HEK293 (cell line): Measurements from ENCODE around the gene VSIG10L.
A peak's percentile ranks its signal among the peaks of the same experiment; 100 is the strongest.

Source experiments
- CTCF ChIA-PET: fragments of 350-600 bp; formaldehyde crosslinking; extraction: SDS; loops from one replicate; lab custom pipeline; 2021; ENCODE audit warnings: antibody characterized with exemption; lab: Yijun Ruan, JAX
- POLR2A ChIA-PET: fragments of 300-600 bp; formaldehyde crosslinking; extraction: SDS; loops from one replicate; lab custom pipeline; 2020; ENCODE audit warnings: antibody characterized with exemption, inconsistent platforms; lab: Yijun Ruan, JAX
- H3K27ac ChIP-seq: fragments of 200-500 bp; sonication (Bioruptor generic); 2 replicates; pipeline ENCODE4 v1.5.1; 2014; ENCODE audit warnings: low read depth, low read length, control low read depth, inconsistent platforms; ENCODE audit errors: extremely low read depth
- H3K36me3 ChIP-seq, 2 experiments: fragments of 200-500 bp in 1 of 2; sonication (Bioruptor generic) in 1 of 2; 1 replicate in 1 of 2; 2 replicates in 1 of 2; pipeline ENCODE4 v1.5.1; 2014 to 2017; ENCODE audit warnings: inconsistent platforms in 2 of 2, low read length in 2 of 2; ENCODE audit not compliant: control insufficient read depth in 2 of 2, insufficient read depth in 1 of 2
- H3K4me1 ChIP-seq: fragments of 200-500 bp; sonication (Bioruptor generic); 2 replicates; pipeline ENCODE4 v1.5.1; 2014; ENCODE audit warnings: mild to moderate bottlenecking, low read length, inconsistent platforms; ENCODE audit not compliant: control insufficient read depth, insufficient read depth
- H3K4me3 ChIP-seq: 2 replicates; pipeline ENCODE4 v1.5.1; 2011; ENCODE audit warnings: low read depth, mild to moderate bottlenecking, control low read depth, low read length, moderate library complexity
- H3K9me3 ChIP-seq: fragments of 200-500 bp; sonication (Bioruptor generic); 2 replicates; pipeline ENCODE4 v1.5.1; 2014; ENCODE audit warnings: low read depth, low read length, inconsistent platforms; ENCODE audit not compliant: control insufficient read depth, insufficient read depth
- HOXA7 ChIP-seq: sonication (generic); formaldehyde crosslinking; IDR thresholded peaks from 2 replicates; pipeline ENCODE4 v1.8.1; 2022; ENCODE audit warnings: missing genetic modification reagents, borderline replicate concordance
- KLF16 ChIP-seq: fragments of 450-650 bp; formaldehyde crosslinking; IDR thresholded peaks from 2 replicates; pipeline ENCODE4 v1.5.1; 2017; ENCODE audit warnings: missing biosample characterization, missing genetic modification characterization
- KLF8 ChIP-seq: fragments of 450-650 bp; formaldehyde crosslinking; IDR thresholded peaks from 2 replicates; pipeline ENCODE4 v1.5.1; 2016; ENCODE audit warnings: missing biosample characterization, missing genetic modification characterization
- OVOL3 ChIP-seq: fragments of 450-650 bp; formaldehyde crosslinking; IDR thresholded peaks from 2 replicates; pipeline ENCODE4 v1.5.1; 2016; ENCODE audit warnings: missing biosample characterization, missing genetic modification characterization
- SCRT1 ChIP-seq: fragments of 450-650 bp; formaldehyde crosslinking; IDR thresholded peaks from 2 replicates; pipeline ENCODE4 v1.5.1; 2016; ENCODE audit warnings: missing biosample characterization, missing genetic modification characterization, borderline replicate concordance
- SP2 ChIP-seq: fragments of 450-650 bp; formaldehyde crosslinking; IDR thresholded peaks from 2 replicates; pipeline ENCODE4 v1.5.1; 2016; ENCODE audit warnings: missing biosample characterization, missing genetic modification characterization
- ZBTB20 ChIP-seq: fragments of 450-650 bp; formaldehyde crosslinking; IDR thresholded peaks from 2 replicates; pipeline ENCODE4 v1.5.1; 2016; ENCODE audit warnings: missing biosample characterization, missing genetic modification characterization
- ZNF202 ChIP-seq: fragments of 450-650 bp; formaldehyde crosslinking; IDR thresholded peaks from 2 replicates; pipeline ENCODE4 v1.5.1; 2016; ENCODE audit warnings: missing biosample characterization, missing genetic modification characterization, borderline replicate concordance
- ZNF221 ChIP-seq: fragments of 450-650 bp; formaldehyde crosslinking; IDR thresholded peaks from 2 replicates; pipeline ENCODE4 v1.5.1; 2017; ENCODE audit warnings: missing biosample characterization, missing genetic modification characterization, borderline replicate concordance
- ZNF324 ChIP-seq: fragments of 450-650 bp; formaldehyde crosslinking; IDR thresholded peaks from 2 replicates; pipeline ENCODE4 v1.5.1; 2016; ENCODE audit warnings: missing biosample characterization, missing genetic modification characterization
- ZNF341 ChIP-seq: fragments of 450-650 bp; formaldehyde crosslinking; IDR thresholded peaks from 2 replicates; pipeline ENCODE4; 2016; ENCODE audit warnings: low read depth, missing biosample characterization, missing genetic modification characterization
- ZNF394 ChIP-seq: fragments of 450-650 bp; formaldehyde crosslinking; IDR thresholded peaks from 2 replicates; pipeline ENCODE4 v1.5.1; 2016; ENCODE audit warnings: missing biosample characterization, missing genetic modification characterization, mild to moderate bottlenecking, moderate library complexity, borderline replicate concordance
- ZNF398 ChIP-seq: fragments of 450-650 bp; formaldehyde crosslinking; IDR thresholded peaks from 2 replicates; pipeline ENCODE4 v1.5.1; 2017; ENCODE audit warnings: missing biosample characterization, missing genetic modification characterization
- ZNF416 ChIP-seq: fragments of 450-650 bp; formaldehyde crosslinking; IDR thresholded peaks from 2 replicates; pipeline ENCODE4 v1.5.1; 2016; ENCODE audit warnings: missing biosample characterization, missing genetic modification characterization
- ZNF423 ChIP-seq: fragments of 450-650 bp; formaldehyde crosslinking; IDR thresholded peaks from 2 replicates; pipeline ENCODE4 v1.5.1; 2016; ENCODE audit warnings: missing biosample characterization, missing genetic modification characterization
- ZNF449 ChIP-seq: fragments of 450-650 bp; formaldehyde crosslinking; IDR thresholded peaks from 2 replicates; pipeline ENCODE4 v1.5.1; 2017; ENCODE audit warnings: missing biosample characterization, mild to moderate bottlenecking, missing genetic modification characterization, moderate library complexity
- ZNF529 ChIP-seq: fragments of 450-650 bp; formaldehyde crosslinking; IDR thresholded peaks from 2 replicates; pipeline ENCODE4 v1.5.1; 2017; ENCODE audit warnings: missing genetic modification characterization, missing biosample characterization; ENCODE audit not compliant: insufficient replicate concordance
- ZNF571 ChIP-seq: fragments of 450-650 bp; formaldehyde crosslinking; IDR thresholded peaks from 2 replicates; pipeline ENCODE4 v1.5.0; 2017; ENCODE audit warnings: missing biosample characterization, missing genetic modification characterization
- ZNF580 ChIP-seq: fragments of 450-650 bp; formaldehyde crosslinking; IDR thresholded peaks from 2 replicates; pipeline ENCODE4 v1.5.1; 2016; ENCODE audit warnings: missing biosample characterization, missing genetic modification characterization
- ZNF600 ChIP-seq: fragments of 450-650 bp; formaldehyde crosslinking; IDR thresholded peaks from 2 replicates; pipeline ENCODE4 v1.5.1; 2016; ENCODE audit warnings: missing biosample characterization, missing genetic modification characterization
- ZNF785 ChIP-seq: fragments of 450-650 bp; formaldehyde crosslinking; IDR thresholded peaks from 2 replicates; pipeline ENCODE4 v1.5.1; 2016; ENCODE audit warnings: missing biosample characterization, missing genetic modification characterization
- ZNF843 ChIP-seq: fragments of 450-650 bp; formaldehyde crosslinking; IDR thresholded peaks from 2 replicates; pipeline ENCODE4 v1.5.1; 2016; ENCODE audit warnings: missing biosample characterization, missing genetic modification characterization
- ZSCAN16 ChIP-seq: fragments of 450-650 bp; formaldehyde crosslinking; IDR thresholded peaks from 2 replicates; pipeline ENCODE4 v1.5.1; 2016; ENCODE audit warnings: missing biosample characterization, missing genetic modification characterization
- ZSCAN18 ChIP-seq: fragments of 450-650 bp; formaldehyde crosslinking; IDR thresholded peaks from 2 replicates; pipeline ENCODE4 v1.5.1; 2016; ENCODE audit warnings: missing biosample characterization, missing genetic modification characterization

VSIG10L gene

GRCh38 chr19:51368366-51369282 lies 26.7 kb upstream of the VSIG10L start, which contains the start of gene CLDND2:
CLDND2 (minus strand) TSS chr19:51369003; CDS start chr19:51368577, 426 bp downstream.
- H3K36me3 ChIP-seq, result no peaks in the 10 kb centered on the region
- H3K27ac ChIP-seq, result peak within 1 kb of the TSS; percentile 85; the same call in 1 of the 2 replicates
- peak within 1 kb of the TSS; percentile 78 for H3K4me3 ChIP-seq
- ChIA-PET POLR2A (interaction anchor here (0.8 to 2.7 kb wide), 8 partner anchors 9 to 34 kb away, joined by 4 to 37 read pairs (median 7); partner anchors contain the start of gene VSIG10L), CTCF (interaction anchor here (0.6 to 0.7 kb wide), 4 partner anchors 17 to 609 kb away, joined by 3 to 5 read pairs (median 3); no protein-coding TSS in a partner anchor)
- no peaks in the 10 kb centered on the region for H3K9me3 ChIP-seq
- H3K4me1 ChIP-seq, result peaks cover 4% of the 10 kb centered on the region
- TF ChIP-seq KLF16 (tag by site-specific recombination) (no peak), ZSCAN16 (tag by site-specific recombination) (no peak), KLF8 (tag by site-specific recombination) (no peak), ZNF341 (tag by site-specific recombination) (peak; percentile 56), ZNF398 (tag by site-specific recombination) (0 out of 2 replicates have a peak, but pooled peaks have one; percentile 11), ZNF324 (tag by site-specific recombination) (no peak), OVOL3 (tag by site-specific recombination) (no peak), ZNF580 (no peak), ZNF416 (tag by site-specific recombination) (no peak), ZSCAN18 (tag by site-specific recombination) (no peak), ZNF423 (no peak), HOXA7 (CRISPR knock-in tag) (no peak), ZNF449 (tag by site-specific recombination) (no peak), SCRT1 (tag by site-specific recombination) (no peak), ZNF202 (tag by site-specific recombination) (no peak), ZNF785 (tag by site-specific recombination) (no peak)
- TF ChIP-seq, all 188 proteins: peak for 2

GRCh38 chr19:51367565-51368365 lies 25.8 kb upstream of the VSIG10L start:
- ChIA-PET CTCF (interaction anchor here (0.6 to 1.0 kb wide), 5 partner anchors 16 to 608 kb away, joined by 3 to 4 read pairs (median 3); no protein-coding TSS in a partner anchor), POLR2A (interaction anchor here (0.7 to 2.7 kb wide), 12 partner anchors 8 to 33 kb away, joined by 3 to 37 read pairs (median 6); partner anchors contain the start of gene VSIG10L)
- Histone ChIP-seq H3K4me1 (peaks cover 7% of the 10 kb centered on the region), H3K36me3 (no peaks in the 10 kb centered on the region), H3K4me3 (peak overlapping the region; percentile 78), H3K27ac (peak overlapping the region; percentile 85; the same call in 1 of the 2 replicates), H3K9me3 (no peaks in the 10 kb centered on the region)
- peak; percentile 66; the same call in 1 of the 2 replicates for TF ChIP-seq ZNF843 (tag by site-specific recombination)
- no peak for TF ChIP-seq ZNF529 (tag by site-specific recombination)
- peak; percentile 97 for TF ChIP-seq SP2
- no peak for TF ChIP-seq ZNF221 (tag by site-specific recombination)
- peak; percentile 72 for TF ChIP-seq ZBTB20 (tag by site-specific recombination)
- no peak for TF ChIP-seq ZNF394 (tag by site-specific recombination)
- peak; percentile 85 for TF ChIP-seq ZNF600 (tag by site-specific recombination)
- TF ChIP-seq ZNF571 (tag by site-specific recombination), result no peak
